WTC11 (cell line): ENCODE data around the gene MOB3B. TPM values are rescaled to one million over a fixed set of nuclear protein-coding genes. Genes with fewer than 3 reads are reported as not detected.

Source experiments
- ATAC-seq: fragments of 200-7000 bp; cut with Tn5 transposase; 2 replicates; pipeline ENCODE4 v1.10.0; 2021; ENCODE audit warnings: mild to moderate bottlenecking, moderate library complexity
- CTCF ChIA-PET: fragments of 300-600 bp; sonication (Branson Sonifier 250); formaldehyde crosslinking; loops from one replicate; lab custom pipeline; 2021; ENCODE audit warnings: antibody characterized with exemption; lab: Charles Lee
- POLR2A ChIA-PET: fragments of 350-600 bp; sonication (Branson Sonifier 250); formaldehyde crosslinking; loops from one replicate; lab custom pipeline; 2021; ENCODE audit warnings: antibody characterized with exemption; lab: Charles Lee
- DNase-seq: peaks from one replicate; pipeline ENCODE4 v3.0.0; 2021; ENCODE audit warnings: low spot score
- H3K27ac Mint-ChIP-seq: 2 replicates; pipeline ENCODE4 v1.8.0; 2021; ENCODE audit warnings: mixed read lengths
- H3K27me3 Mint-ChIP-seq: 2 replicates; pipeline ENCODE4 v1.8.0; 2021; ENCODE audit warnings: low read depth, mild to moderate bottlenecking, moderate library complexity, mixed read lengths
- H3K36me3 Mint-ChIP-seq: 2 replicates; pipeline ENCODE4 v1.8.0; 2021; ENCODE audit warnings: mixed read lengths
- H3K4me1 Mint-ChIP-seq: 2 replicates; pipeline ENCODE4 v1.8.0; 2022; ENCODE audit warnings: mixed read lengths
- H3K4me3 Mint-ChIP-seq: 2 replicates; pipeline ENCODE4 v1.8.0; 2021; ENCODE audit warnings: mild to moderate bottlenecking, moderate library complexity, mixed read lengths
- H3K9me3 Mint-ChIP-seq: 2 replicates; pipeline ENCODE4 v1.8.0; 2021; ENCODE audit warnings: mixed read lengths
- ESRRA ChIP-seq: sonication (generic); formaldehyde crosslinking; IDR thresholded peaks from 2 replicates; pipeline ENCODE4 v1.8.1; 2022; ENCODE audit warnings: mild to moderate bottlenecking, missing genetic modification reagents, borderline replicate concordance
- GABPB1 ChIP-seq: sonication (generic); formaldehyde crosslinking; IDR thresholded peaks from 2 replicates; pipeline ENCODE4 v1.8.1; 2023; ENCODE audit warnings: mild to moderate bottlenecking, missing genetic modification reagents
- MYBL2 ChIP-seq: sonication (generic); formaldehyde crosslinking; IDR thresholded peaks from 2 replicates; pipeline ENCODE4 v1.8.1; 2023; ENCODE audit warnings: mild to moderate bottlenecking, moderate library complexity, missing genetic modification reagents
- NR1H2 ChIP-seq: sonication (generic); formaldehyde crosslinking; IDR thresholded peaks from 2 replicates; pipeline ENCODE4 v1.9.0; 2021; ENCODE audit warnings: mild to moderate bottlenecking, moderate library complexity, missing genetic modification reagents
- NR2C2 ChIP-seq: sonication (generic); formaldehyde crosslinking; IDR thresholded peaks from 2 replicates; pipeline ENCODE4 v1.8.0; 2022; ENCODE audit warnings: mild to moderate bottlenecking, missing genetic modification reagents
- PRRX2 ChIP-seq: fragments of 250-450 bp; sonication (Bioruptor Pico); IDR thresholded peaks from 2 replicates; pipeline ENCODE4 v1.8.0; 2021; ENCODE audit warnings: mild to moderate bottlenecking
- STAT6 ChIP-seq: sonication (generic); formaldehyde crosslinking; conservative IDR thresholded peaks from 2 replicates; pipeline ENCODE4 v1.8.1; 2023; ENCODE audit warnings: mild to moderate bottlenecking, low read depth, missing genetic modification reagents, moderate library complexity
- ZNF281 ChIP-seq: sonication (generic); formaldehyde crosslinking; IDR thresholded peaks from 2 replicates; pipeline ENCODE4 v1.8.0; 2023; ENCODE audit warnings: mild to moderate bottlenecking, missing genetic modification reagents
- total RNA-seq: library from RNA; stranded (reverse); gene quantifications from 3 replicates; pipeline ENCODE4 v1.2.3, GENCODE V29; 2021
- TF ChIP-seq, protein P1 (sequence below): fragments of 250-450 bp; sonication (Bioruptor Pico); conservative IDR thresholded peaks from 2 replicates; pipeline ENCODE4 v1.9.0; 2021; ENCODE audit warnings: mild to moderate bottlenecking
- TF ChIP-seq, protein P2 (sequence below): sonication (generic); formaldehyde crosslinking; IDR thresholded peaks from 2 replicates; pipeline ENCODE4 v1.8.0; 2023; ENCODE audit warnings: missing genetic modification reagents, mild to moderate bottlenecking, borderline replicate concordance
- TF ChIP-seq, protein P3 (sequence below): fragments of 200-600 bp; IDR thresholded peaks from 2 replicates; pipeline ENCODE4 v1.8.0; 2022; ENCODE audit warnings: antibody characterized with exemption
- TF ChIP-seq, protein P4 (sequence below): sonication (generic); formaldehyde crosslinking; IDR thresholded peaks from 2 replicates; pipeline ENCODE4 v1.8.0; 2023; ENCODE audit warnings: missing genetic modification reagents

Gene MOB3B
- total RNA-seq, 1 experiment from 2014 or later = 25.1 TPM

- TF ChIP-seq, protein P1, sequence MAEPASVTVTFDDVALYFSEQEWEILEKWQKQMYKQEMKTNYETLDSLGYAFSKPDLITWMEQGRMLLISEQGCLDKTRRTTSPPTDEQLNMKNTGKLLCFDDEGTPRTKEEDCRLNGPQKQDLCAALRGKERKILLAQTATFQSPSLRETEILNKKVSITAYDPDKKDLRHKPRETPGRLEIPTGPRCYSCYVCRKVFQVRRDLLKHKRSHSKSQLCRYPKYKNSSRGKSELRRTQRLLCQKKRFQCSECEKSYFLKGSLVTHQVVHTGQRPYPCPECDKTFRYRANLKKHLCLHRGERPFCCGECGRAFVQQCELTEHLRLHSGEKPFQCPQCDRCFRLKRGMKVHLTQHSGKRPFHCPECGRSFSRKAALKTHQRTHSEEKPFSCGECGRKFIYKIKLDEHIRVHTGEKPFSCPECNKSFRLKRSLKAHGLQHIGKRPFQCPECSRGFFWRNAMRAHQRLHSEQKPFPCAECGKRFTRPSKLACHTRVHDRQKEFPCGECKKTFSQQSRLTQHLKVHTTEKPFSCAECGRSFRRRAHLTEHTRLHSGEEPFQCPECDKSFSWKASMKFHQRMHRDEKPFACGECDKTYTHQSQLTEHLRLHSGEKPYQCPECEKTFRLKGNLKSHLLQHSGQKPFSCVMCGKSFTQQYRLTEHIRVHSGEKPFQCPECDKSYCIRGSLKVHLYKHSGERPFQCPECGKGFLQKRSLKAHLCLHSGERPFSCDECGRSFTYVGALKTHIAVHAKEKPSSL = no peak
- TF ChIP-seq NR1H2 = no peak
- TF ChIP-seq, all 79 proteins: peak for 0
Measured at GRCh38 chr9:27382308-27382707, 147.3 kb downstream of the MOB3B start (continued).

- ATAC-seq (no peak), DNase-seq (no peak)
- no peaks in the 10 kb centered on the region; the same call in 1 of the 2 replicates for H3K27me3 Mint-ChIP-seq
- H3K4me3 Mint-ChIP-seq = no peak overlapping the region
- CTCF ChIA-PET = no interaction called here
- peaks cover 3% of the 10 kb centered on the region; the same call in 1 of the 2 replicates for H3K9me3 Mint-ChIP-seq
- TF ChIP-seq MYBL2 (no peak), NR2C2 (CRISPR knock-in tag) (no peak), ZNF281 (CRISPR knock-in tag) (no peak), STAT6 (CRISPR knock-in tag) (no peak), GABPB1 (no peak), ESRRA (CRISPR knock-in tag) (no peak), PRRX2 (no peak)
- TF ChIP-seq, protein P2, sequence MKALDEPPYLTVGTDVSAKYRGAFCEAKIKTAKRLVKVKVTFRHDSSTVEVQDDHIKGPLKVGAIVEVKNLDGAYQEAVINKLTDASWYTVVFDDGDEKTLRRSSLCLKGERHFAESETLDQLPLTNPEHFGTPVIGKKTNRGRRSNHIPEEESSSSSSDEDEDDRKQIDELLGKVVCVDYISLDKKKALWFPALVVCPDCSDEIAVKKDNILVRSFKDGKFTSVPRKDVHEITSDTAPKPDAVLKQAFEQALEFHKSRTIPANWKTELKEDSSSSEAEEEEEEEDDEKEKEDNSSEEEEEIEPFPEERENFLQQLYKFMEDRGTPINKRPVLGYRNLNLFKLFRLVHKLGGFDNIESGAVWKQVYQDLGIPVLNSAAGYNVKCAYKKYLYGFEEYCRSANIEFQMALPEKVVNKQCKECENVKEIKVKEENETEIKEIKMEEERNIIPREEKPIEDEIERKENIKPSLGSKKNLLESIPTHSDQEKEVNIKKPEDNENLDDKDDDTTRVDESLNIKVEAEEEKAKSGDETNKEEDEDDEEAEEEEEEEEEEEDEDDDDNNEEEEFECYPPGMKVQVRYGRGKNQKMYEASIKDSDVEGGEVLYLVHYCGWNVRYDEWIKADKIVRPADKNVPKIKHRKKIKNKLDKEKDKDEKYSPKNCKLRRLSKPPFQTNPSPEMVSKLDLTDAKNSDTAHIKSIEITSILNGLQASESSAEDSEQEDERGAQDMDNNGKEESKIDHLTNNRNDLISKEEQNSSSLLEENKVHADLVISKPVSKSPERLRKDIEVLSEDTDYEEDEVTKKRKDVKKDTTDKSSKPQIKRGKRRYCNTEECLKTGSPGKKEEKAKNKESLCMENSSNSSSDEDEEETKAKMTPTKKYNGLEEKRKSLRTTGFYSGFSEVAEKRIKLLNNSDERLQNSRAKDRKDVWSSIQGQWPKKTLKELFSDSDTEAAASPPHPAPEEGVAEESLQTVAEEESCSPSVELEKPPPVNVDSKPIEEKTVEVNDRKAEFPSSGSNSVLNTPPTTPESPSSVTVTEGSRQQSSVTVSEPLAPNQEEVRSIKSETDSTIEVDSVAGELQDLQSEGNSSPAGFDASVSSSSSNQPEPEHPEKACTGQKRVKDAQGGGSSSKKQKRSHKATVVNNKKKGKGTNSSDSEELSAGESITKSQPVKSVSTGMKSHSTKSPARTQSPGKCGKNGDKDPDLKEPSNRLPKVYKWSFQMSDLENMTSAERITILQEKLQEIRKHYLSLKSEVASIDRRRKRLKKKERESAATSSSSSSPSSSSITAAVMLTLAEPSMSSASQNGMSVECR = no peak
- TF ChIP-seq, protein P3, sequence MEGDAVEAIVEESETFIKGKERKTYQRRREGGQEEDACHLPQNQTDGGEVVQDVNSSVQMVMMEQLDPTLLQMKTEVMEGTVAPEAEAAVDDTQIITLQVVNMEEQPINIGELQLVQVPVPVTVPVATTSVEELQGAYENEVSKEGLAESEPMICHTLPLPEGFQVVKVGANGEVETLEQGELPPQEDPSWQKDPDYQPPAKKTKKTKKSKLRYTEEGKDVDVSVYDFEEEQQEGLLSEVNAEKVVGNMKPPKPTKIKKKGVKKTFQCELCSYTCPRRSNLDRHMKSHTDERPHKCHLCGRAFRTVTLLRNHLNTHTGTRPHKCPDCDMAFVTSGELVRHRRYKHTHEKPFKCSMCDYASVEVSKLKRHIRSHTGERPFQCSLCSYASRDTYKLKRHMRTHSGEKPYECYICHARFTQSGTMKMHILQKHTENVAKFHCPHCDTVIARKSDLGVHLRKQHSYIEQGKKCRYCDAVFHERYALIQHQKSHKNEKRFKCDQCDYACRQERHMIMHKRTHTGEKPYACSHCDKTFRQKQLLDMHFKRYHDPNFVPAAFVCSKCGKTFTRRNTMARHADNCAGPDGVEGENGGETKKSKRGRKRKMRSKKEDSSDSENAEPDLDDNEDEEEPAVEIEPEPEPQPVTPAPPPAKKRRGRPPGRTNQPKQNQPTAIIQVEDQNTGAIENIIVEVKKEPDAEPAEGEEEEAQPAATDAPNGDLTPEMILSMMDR = no peak
- TF ChIP-seq, protein P4, sequence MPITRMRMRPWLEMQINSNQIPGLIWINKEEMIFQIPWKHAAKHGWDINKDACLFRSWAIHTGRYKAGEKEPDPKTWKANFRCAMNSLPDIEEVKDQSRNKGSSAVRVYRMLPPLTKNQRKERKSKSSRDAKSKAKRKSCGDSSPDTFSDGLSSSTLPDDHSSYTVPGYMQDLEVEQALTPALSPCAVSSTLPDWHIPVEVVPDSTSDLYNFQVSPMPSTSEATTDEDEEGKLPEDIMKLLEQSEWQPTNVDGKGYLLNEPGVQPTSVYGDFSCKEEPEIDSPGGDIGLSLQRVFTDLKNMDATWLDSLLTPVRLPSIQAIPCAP (CRISPR knock-in tag) = no peak
- peaks cover 47% of the 10 kb centered on the region for H3K4me1 Mint-ChIP-seq
- 0 out of 2 replicates have a peak, but pooled peaks cover 3% of the 10 kb centered on the region for H3K36me3 Mint-ChIP-seq
- POLR2A ChIA-PET = no interaction called here
- H3K27ac Mint-ChIP-seq = no peak overlapping the region
Measured at GRCh38 chr9:27379311-27380251, 150.0 kb downstream of the MOB3B start.
